ENCODE data around the gene AP2M1. TPM values are rescaled to one million over a fixed set of nuclear protein-coding genes. Genes with fewer than 3 reads are reported as not detected.

AP2M1 gene
- total RNA-seq, 1 experiment from 2014 or later = 353 TPM

DNA sequence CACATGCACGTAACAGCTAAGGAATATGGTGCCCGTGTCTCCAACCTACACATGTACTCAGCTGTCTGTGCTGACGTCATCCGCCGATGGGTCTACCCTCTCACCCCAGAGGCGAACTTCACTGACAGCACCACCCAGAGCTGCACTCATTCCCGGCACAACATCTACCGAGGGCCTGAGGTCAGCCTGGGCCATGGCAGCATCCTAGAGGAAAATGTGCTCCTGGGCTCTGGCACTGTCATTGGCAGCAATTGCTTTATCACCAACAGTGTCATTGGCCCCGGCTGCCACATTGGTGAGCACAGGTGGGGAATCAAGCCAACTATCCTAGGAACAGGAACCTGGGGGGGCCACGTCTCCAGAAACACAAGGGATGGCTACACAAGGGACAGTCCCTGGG is 34.2 kb upstream of the AP2M1 start (continued):
- TF ChIP-seq, protein P1, sequence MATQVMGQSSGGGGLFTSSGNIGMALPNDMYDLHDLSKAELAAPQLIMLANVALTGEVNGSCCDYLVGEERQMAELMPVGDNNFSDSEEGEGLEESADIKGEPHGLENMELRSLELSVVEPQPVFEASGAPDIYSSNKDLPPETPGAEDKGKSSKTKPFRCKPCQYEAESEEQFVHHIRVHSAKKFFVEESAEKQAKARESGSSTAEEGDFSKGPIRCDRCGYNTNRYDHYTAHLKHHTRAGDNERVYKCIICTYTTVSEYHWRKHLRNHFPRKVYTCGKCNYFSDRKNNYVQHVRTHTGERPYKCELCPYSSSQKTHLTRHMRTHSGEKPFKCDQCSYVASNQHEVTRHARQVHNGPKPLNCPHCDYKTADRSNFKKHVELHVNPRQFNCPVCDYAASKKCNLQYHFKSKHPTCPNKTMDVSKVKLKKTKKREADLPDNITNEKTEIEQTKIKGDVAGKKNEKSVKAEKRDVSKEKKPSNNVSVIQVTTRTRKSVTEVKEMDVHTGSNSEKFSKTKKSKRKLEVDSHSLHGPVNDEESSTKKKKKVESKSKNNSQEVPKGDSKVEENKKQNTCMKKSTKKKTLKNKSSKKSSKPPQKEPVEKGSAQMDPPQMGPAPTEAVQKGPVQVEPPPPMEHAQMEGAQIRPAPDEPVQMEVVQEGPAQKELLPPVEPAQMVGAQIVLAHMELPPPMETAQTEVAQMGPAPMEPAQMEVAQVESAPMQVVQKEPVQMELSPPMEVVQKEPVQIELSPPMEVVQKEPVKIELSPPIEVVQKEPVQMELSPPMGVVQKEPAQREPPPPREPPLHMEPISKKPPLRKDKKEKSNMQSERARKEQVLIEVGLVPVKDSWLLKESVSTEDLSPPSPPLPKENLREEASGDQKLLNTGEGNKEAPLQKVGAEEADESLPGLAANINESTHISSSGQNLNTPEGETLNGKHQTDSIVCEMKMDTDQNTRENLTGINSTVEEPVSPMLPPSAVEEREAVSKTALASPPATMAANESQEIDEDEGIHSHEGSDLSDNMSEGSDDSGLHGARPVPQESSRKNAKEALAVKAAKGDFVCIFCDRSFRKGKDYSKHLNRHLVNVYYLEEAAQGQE (IDR thresholded peaks at IDR 0.05; ENCODE audit: low read depth) = no peak
- TF ChIP-seq SRF (IDR thresholded peaks at IDR 0.05; ENCODE audit: low read depth) = no peak

DNA sequence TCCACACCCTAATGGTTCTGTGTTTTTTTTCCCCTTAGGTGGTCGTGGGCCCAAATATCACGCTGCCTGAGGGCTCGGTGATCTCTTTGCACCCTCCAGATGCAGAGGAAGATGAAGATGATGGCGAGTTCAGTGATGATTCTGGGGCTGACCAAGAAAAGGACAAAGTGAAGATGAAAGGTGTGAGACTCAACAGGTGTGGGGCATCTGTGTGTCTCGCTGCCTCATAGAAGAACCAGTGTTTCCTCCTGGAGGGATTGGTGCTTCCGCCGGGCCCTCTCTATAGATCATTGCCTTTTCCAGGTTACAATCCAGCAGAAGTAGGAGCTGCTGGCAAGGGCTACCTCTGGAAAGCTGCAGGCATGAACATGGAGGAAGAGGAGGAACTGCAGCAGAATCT is 32.5 kb upstream of the AP2M1 start:
- no peaks in the 10 kb centered on the region for H3K27me3 ChIP-seq (ENCODE audit: insufficient read depth, low read length)
- 0 out of 4 replicates have a peak, but pooled peaks cover 0 to 8% of the 10 kb centered on the region in 2 experiments for H3K4me1 ChIP-seq (ENCODE audit: control insufficient read depth in 1 of 2, insufficient read depth in 2 of 2, low read length in 2 of 2)
- H3K79me2 ChIP-seq (ENCODE audit: insufficient read depth, low read length) = peaks cover 30% of the 10 kb centered on the region
- intact Hi-C loops (cut with micrococcal nuclease) = no loop called here
- H3K9ac ChIP-seq (ENCODE audit: low read length) = no peak overlapping the region
- TF ChIP-seq, protein P1 (IDR thresholded peaks at IDR 0.05; ENCODE audit: low read depth) = no peak
- no peak for TF ChIP-seq YY1 (IDR thresholded peaks at IDR 0.05; ENCODE audit: extremely low read depth, insufficient replicate concordance, low read depth, low read length)
- no peak for TF ChIP-seq TCF7L2 (IDR thresholded peaks at IDR 0.05; ENCODE audit: borderline replicate concordance, extremely low read depth, insufficient read depth, insufficient read length)
- no peak for TF ChIP-seq ZNF274 (IDR thresholded peaks at IDR 0.05; ENCODE audit: low read depth, low read length)
- TF ChIP-seq POLR2A (IDR thresholded peaks at IDR 0.05; ENCODE audit: borderline replicate concordance, extremely low read depth, insufficient read depth, insufficient read length) = no peak
- TF ChIP-seq ZFX (IDR thresholded peaks at IDR 0.05) = no peak
- TF ChIP-seq, protein P2, sequence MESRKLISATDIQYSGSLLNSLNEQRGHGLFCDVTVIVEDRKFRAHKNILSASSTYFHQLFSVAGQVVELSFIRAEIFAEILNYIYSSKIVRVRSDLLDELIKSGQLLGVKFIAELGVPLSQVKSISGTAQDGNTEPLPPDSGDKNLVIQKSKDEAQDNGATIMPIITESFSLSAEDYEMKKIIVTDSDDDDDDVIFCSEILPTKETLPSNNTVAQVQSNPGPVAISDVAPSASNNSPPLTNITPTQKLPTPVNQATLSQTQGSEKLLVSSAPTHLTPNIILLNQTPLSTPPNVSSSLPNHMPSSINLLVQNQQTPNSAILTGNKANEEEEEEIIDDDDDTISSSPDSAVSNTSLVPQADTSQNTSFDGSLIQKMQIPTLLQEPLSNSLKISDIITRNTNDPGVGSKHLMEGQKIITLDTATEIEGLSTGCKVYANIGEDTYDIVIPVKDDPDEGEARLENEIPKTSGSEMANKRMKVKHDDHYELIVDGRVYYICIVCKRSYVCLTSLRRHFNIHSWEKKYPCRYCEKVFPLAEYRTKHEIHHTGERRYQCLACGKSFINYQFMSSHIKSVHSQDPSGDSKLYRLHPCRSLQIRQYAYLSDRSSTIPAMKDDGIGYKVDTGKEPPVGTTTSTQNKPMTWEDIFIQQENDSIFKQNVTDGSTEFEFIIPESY (IDR thresholded peaks at IDR 0.05; ENCODE audit: extremely low read depth, insufficient replicate concordance, low read length) = no peak
- TF ChIP-seq SRF (IDR thresholded peaks at IDR 0.05; ENCODE audit: low read depth) = no peak
- TF ChIP-seq, protein P3, sequence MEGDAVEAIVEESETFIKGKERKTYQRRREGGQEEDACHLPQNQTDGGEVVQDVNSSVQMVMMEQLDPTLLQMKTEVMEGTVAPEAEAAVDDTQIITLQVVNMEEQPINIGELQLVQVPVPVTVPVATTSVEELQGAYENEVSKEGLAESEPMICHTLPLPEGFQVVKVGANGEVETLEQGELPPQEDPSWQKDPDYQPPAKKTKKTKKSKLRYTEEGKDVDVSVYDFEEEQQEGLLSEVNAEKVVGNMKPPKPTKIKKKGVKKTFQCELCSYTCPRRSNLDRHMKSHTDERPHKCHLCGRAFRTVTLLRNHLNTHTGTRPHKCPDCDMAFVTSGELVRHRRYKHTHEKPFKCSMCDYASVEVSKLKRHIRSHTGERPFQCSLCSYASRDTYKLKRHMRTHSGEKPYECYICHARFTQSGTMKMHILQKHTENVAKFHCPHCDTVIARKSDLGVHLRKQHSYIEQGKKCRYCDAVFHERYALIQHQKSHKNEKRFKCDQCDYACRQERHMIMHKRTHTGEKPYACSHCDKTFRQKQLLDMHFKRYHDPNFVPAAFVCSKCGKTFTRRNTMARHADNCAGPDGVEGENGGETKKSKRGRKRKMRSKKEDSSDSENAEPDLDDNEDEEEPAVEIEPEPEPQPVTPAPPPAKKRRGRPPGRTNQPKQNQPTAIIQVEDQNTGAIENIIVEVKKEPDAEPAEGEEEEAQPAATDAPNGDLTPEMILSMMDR (IDR thresholded peaks at IDR 0.05 in 2 of 3, conservative IDR thresholded peaks at IDR 0.05 in 1 of 3; ENCODE audit: borderline replicate concordance in 1 of 3, insufficient read depth in 1 of 3, low read depth in 2 of 3, low read length in 2 of 3) = no peak
- TF ChIP-seq SIN3A (IDR thresholded peaks at IDR 0.05; ENCODE audit: low read depth) = no peak
- no peak for TF ChIP-seq SP1 (IDR thresholded peaks at IDR 0.05; ENCODE audit: low read depth)
- TF ChIP-seq CEBPB (IDR thresholded peaks at IDR 0.05; ENCODE audit: low read depth) = no peak
- no peak for TF ChIP-seq RAD21 (IDR thresholded peaks at IDR 0.05; ENCODE audit: low read depth)
- CTCF ChIA-PET = no interaction called here
- no peak for ATAC-seq
- H3K4me3 ChIP-seq (replicated peaks in 1 of 2; ENCODE audit: low read depth in 1 of 2, low read length in 2 of 2) = no peak overlapping the region
- H2AFZ ChIP-seq (ENCODE audit: low read depth, low read length, poor library complexity, severe bottlenecking) = no peak overlapping the region
- no peaks in the 10 kb centered on the region for H3K9me2 ChIP-seq (ENCODE audit: insufficient read depth)
- no TSS peak for BruUV-seq (replicated peaks)
- no peak for DNase-seq (ENCODE audit: low read depth, low spot score)
- no peaks in the 10 kb centered on the region for H4K20me1 ChIP-seq (ENCODE audit: insufficient read depth)
- H3K4me2 ChIP-seq (ENCODE audit: low read length) = no peak overlapping the region
- POLR2A ChIA-PET = no interaction called here
- H3K27ac ChIP-seq (ENCODE audit: low read depth, low read length) = no peak overlapping the region
- peaks cover 38 to 47% of the 10 kb centered on the region in 2 experiments for H3K36me3 ChIP-seq (ENCODE audit: control insufficient read depth in 1 of 2, insufficient read depth in 2 of 2, low read length in 2 of 2)
- RAD21 ChIA-PET (ENCODE audit: low non-redundant PET in 1 of 2, low total read pairs in 2 of 2, uncharacterized antibody in 2 of 2, unreplicated experiment in 2 of 2) = no interaction called here
- no peaks in the 10 kb centered on the region for H3K9me3 ChIP-seq (ENCODE audit: control insufficient read depth in 1 of 2, insufficient read depth in 1 of 2, low read depth in 1 of 2, low read length in 2 of 2)

Data from HCT116 (cell line).